HepG2 (cell line): ENCODE results near the gene CCDC3. TPM values are rescaled to one million over a fixed set of nuclear protein-coding genes. Genes with fewer than 3 reads are reported as not detected.

Experiments used
- ATAC-seq: fragments of 200-7000 bp; cut with Tn5 transposase; 3 replicates; pipeline ENCODE4 v1.9.1; 2020; ENCODE audit warnings: mild to moderate bottlenecking, moderate library complexity
- BruUV-seq: library from RNA; stranded (reverse); fragments of 400-500 nt; replicated peaks from 2 replicates; lab custom pipeline; 2021; lab: Mats Ljungman, UMichigan
- CTCF ChIA-PET: fragments of 300-600 bp; formaldehyde crosslinking; extraction: SDS; loops from one replicate; lab custom pipeline; 2021; ENCODE audit warnings: low total read pairs, inconsistent platforms, low intra/inter-chr PET ratio; lab: Yijun Ruan, JAX
- POLR2A ChIA-PET: fragments of 350-600 bp; sonication (Branson Sonifier 250); formaldehyde crosslinking; loops from one replicate; lab custom pipeline; 2020; ENCODE audit warnings: antibody characterized with exemption, inconsistent platforms; lab: Yijun Ruan, JAX
- DNase-seq: peaks from one replicate; pipeline ENCODE4 v3.0.0-alpha.2; 2015; ENCODE audit warnings: low spot score
- FAIRE-seq: peaks from 3 replicates; lab custom pipeline; 2011; peaks lifted over from hg19 to GRCh38; lab: Jason Lieb, UNC
- H2AFZ ChIP-seq: one replicate; pipeline ENCODE4 v1.6.1; 2011; ENCODE audit warnings: low read length, inconsistent platforms
- H3K27ac ChIP-seq: fragments of 300-600 bp; 3 replicates; pipeline ENCODE4 v1.8.0; 2011; ENCODE audit warnings: mixed run types, mild to moderate bottlenecking, mixed read lengths, low read length, inconsistent platforms; ENCODE audit not compliant: insufficient read depth; ENCODE audit errors: extremely low read length
- H3K27me3 ChIP-seq, 2 experiments: fragments of 200-600 bp in 1 of 2; 2 replicates in 1 of 2; 3 replicates in 1 of 2; pipeline versions ENCODE4 v1.6.0 to v1.8.0; 2011; ENCODE audit warnings: low read length in 2 of 2, mild to moderate bottlenecking in 2 of 2, moderate library complexity in 2 of 2, inconsistent platforms in 1 of 2; ENCODE audit not compliant: insufficient read depth in 2 of 2, control insufficient read depth in 1 of 2
- H3K36me3 ChIP-seq, 2 experiments: fragments of 200-600 bp in 1 of 2; replicated peaks in 1 of 2; 2 replicates in 1 of 2; 3 replicates in 1 of 2; pipeline versions ENCODE4 v1.5.1 to v1.8.0; 2011; ENCODE audit warnings: low read length in 2 of 2, inconsistent platforms in 1 of 2; ENCODE audit not compliant: insufficient read depth in 2 of 2, control insufficient read depth in 1 of 2
- H3K4me1 ChIP-seq: 2 replicates; pipeline ENCODE4 v1.5.1; 2012; ENCODE audit warnings: low read length, inconsistent platforms; ENCODE audit not compliant: insufficient read depth
- H3K4me2 ChIP-seq: 2 replicates; pipeline ENCODE4 v1.6.0; 2011; ENCODE audit warnings: low read depth, low read length, inconsistent platforms
- H3K4me3 ChIP-seq, 3 experiments: fragments of 200-600 bp in 1 of 3; sonication (generic), shearing (Covaris generic) in 1 of 3; replicated peaks in 1 of 3; 2 replicates each; pipeline ENCODE4 v1.5.1; 2011 to 2016; ENCODE audit warnings: low read length in 3 of 3, inconsistent platforms in 2 of 3, low read depth in 2 of 3, mild to moderate bottlenecking in 2 of 3, control low read depth in 1 of 3, mixed read lengths in 1 of 3; ENCODE audit not compliant: insufficient read depth in 1 of 3
- H3K79me2 ChIP-seq: one replicate; pipeline ENCODE4 v1.6.1; 2011; ENCODE audit warnings: low read length, inconsistent platforms; ENCODE audit not compliant: insufficient read depth
- H3K9ac ChIP-seq: 2 replicates; pipeline ENCODE4 v1.6.0; 2011; ENCODE audit warnings: mild to moderate bottlenecking, low read depth, low read length, inconsistent platforms; ENCODE audit not compliant: insufficient read depth
- H3K9me3 ChIP-seq: 2 replicates; pipeline ENCODE4 v1.5.1; 2012; ENCODE audit warnings: mild to moderate bottlenecking, low read length
- H4K20me1 ChIP-seq: 2 replicates; pipeline ENCODE4 v1.6.0; 2011; ENCODE audit warnings: inconsistent platforms, mild to moderate bottlenecking, low read length, moderate library complexity; ENCODE audit not compliant: insufficient read depth
- AHR ChIP-seq: IDR thresholded peaks from 2 replicates; pipeline ENCODE4 v1.6.1; 2018; ENCODE audit warnings: missing genetic modification reagents, missing compliant biosample characterization
- ETV5 ChIP-seq: IDR thresholded peaks from 2 replicates; pipeline ENCODE4 v1.6.1; 2018; ENCODE audit warnings: missing biosample characterization, missing genetic modification reagents, inconsistent platforms, borderline replicate concordance
- HMG20A ChIP-seq: IDR thresholded peaks from 2 replicates; pipeline ENCODE4 v1.6.1; 2016; ENCODE audit warnings: borderline replicate concordance
- NONO ChIP-seq, 2 experiments: fragments of 450-650 bp in 1 of 2; sonication (generic) in 1 of 2; formaldehyde crosslinking in 1 of 2; IDR thresholded peaks in 1 of 2; conservative IDR thresholded peaks in 1 of 2; 2 replicates each; pipeline versions ENCODE4 v1.6.1 to v1.8.0; 2017 to 2022; ENCODE audit warnings: mild to moderate bottlenecking in 1 of 2, missing genetic modification reagents in 1 of 2, moderate library complexity in 1 of 2
- SMAD9 ChIP-seq: sonication (generic); formaldehyde crosslinking; IDR thresholded peaks from 2 replicates; pipeline ENCODE4 v1.5.1; 2020; ENCODE audit warnings: mild to moderate bottlenecking, missing genetic modification reagents
- ZNF318 ChIP-seq: sonication (generic); formaldehyde crosslinking; IDR thresholded peaks from 2 replicates; pipeline ENCODE4 v1.4.0; 2020; ENCODE audit warnings: mild to moderate bottlenecking, missing genetic modification reagents
- ZNF367 ChIP-seq: sonication (generic); formaldehyde crosslinking; IDR thresholded peaks from 2 replicates; pipeline ENCODE4 v1.4.0; 2020; ENCODE audit warnings: missing genetic modification reagents, borderline replicate concordance
- WGBS: methylation state at CpG from one replicate; pipeline ENCODE4 v1.1.6; 2017; ENCODE audit warnings: low lambda C conversion rate; 5-methylcytosine and 5-hydroxymethylcytosine counted together
- in situ Hi-C: cut with HindIII; loops from 2 replicates; pipeline ENCODE4 v1.10.0; 2017; ENCODE audit warnings: low pct_unique_long_range_greater_than_20kb; ENCODE audit not compliant: extremely low pct_ligation_motif_present
- intact Hi-C: fragments of 100-400 bp; cut with micrococcal nuclease; formaldehyde crosslinking; loops from one replicate; pipeline ENCODE4 v1.10.0; 2022; ENCODE audit not compliant: unreplicated experiment
- polyA plus RNA-seq, 8 experiments: library from polyadenylated mRNA; depleted of rRNA in 3 of 8; stranded (reverse) in 7 of 8; unstranded in 1 of 8; fragments of >200 nt; fragmentation: Illumina TruSeq in 4 of 8; extraction: Trizol in 4 of 8; gene quantifications; 2 replicates each; pipeline versions ENCODE4 v1.2.1 to v1.2.3, GENCODE V29; 2011 to 2016; ENCODE audit warnings: low read depth in 4 of 8, missing spikeins in 1 of 8, mixed read lengths in 1 of 8; ENCODE audit not compliant: insufficient read depth in 1 of 8
- total RNA-seq, 5 experiments: library from RNA; depleted of rRNA; stranded (reverse); fragments of >200 nt; fragmentation: Illumina TruSeq; extraction: Trizol; gene quantifications; 2 replicates each; pipeline ENCODE4 v1.2.3, GENCODE V29; 2016; ENCODE audit warnings: low read depth in 1 of 5
- TF ChIP-seq, protein P1 (sequence below): sonication (generic); formaldehyde crosslinking; IDR thresholded peaks from 2 replicates; pipeline ENCODE4 v1.4.0; 2020; ENCODE audit warnings: missing genetic modification reagents

CCDC3 gene
- total and polyA plus RNA-seq, 2 of the 13 experiments (the other 11 are each of a cell fraction or from before 2014, with no cell fraction given) = not detected

GRCh38 chr10:12945690-12946359, 55.7 kb downstream of the CCDC3 start:
- Histone ChIP-seq H3K27ac (no peak overlapping the region), H3K4me3 (no peak overlapping the region), H3K36me3 (no peaks in the 10 kb centered on the region), H4K20me1 (no peaks in the 10 kb centered on the region), H3K4me2 (no peak overlapping the region), H3K4me1 (no peaks in the 10 kb centered on the region), H3K9me3 (no peaks in the 10 kb centered on the region), H3K27me3 (no peaks in the 10 kb centered on the region; a peak in 2 of 5 replicates), H2AFZ (no peak overlapping the region), H3K79me2 (no peaks in the 10 kb centered on the region), H3K9ac (no peak overlapping the region)
- ChIA-PET CTCF (no interaction called here), POLR2A (no interaction called here)
- in situ Hi-C loops (no loop called here), intact Hi-C loops (no loop called here)
- no TSS peak for BruUV-seq
- FAIRE-seq (no peak), ATAC-seq (no peak), DNase-seq (no peak)
- 33% methylated on average over 5 of the region's 5 CpGs for WGBS
- TF ChIP-seq ZNF367 (CRISPR knock-in tag) (no peak), ETV5 (CRISPR knock-in tag) (no peak), AHR (CRISPR knock-in tag) (no peak), NONO (IDR thresholded peaks at IDR 0.05) (no peak), NONO (CRISPR knock-in tag; conservative IDR thresholded peaks at IDR 0.05) (no peak), SMAD9 (CRISPR knock-in tag) (no peak), ZNF318 (CRISPR knock-in tag) (no peak), HMG20A (CRISPR knock-in tag) (no peak)
- TF ChIP-seq, protein P1, sequence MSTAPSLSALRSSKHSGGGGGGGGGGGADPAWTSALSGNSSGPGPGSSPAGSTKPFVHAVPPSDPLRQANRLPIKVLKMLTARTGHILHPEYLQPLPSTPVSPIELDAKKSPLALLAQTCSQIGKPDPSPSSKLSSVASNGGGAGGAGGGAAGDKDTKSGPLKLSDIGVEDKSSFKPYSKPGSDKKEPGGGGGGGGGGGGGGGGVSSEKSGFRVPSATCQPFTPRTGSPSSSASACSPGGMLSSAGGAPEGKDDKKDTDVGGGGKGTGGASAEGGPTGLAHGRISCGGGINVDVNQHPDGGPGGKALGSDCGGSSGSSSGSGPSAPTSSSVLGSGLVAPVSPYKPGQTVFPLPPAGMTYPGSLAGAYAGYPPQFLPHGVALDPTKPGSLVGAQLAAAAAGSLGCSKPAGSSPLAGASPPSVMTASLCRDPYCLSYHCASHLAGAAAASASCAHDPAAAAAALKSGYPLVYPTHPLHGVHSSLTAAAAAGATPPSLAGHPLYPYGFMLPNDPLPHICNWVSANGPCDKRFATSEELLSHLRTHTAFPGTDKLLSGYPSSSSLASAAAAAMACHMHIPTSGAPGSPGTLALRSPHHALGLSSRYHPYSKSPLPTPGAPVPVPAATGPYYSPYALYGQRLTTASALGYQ (CRISPR knock-in tag) = no peak
